Stimulated activated naive CD4-positive, alpha-beta T cell (primary cell): Measurements from ENCODE around the gene TLCD3A.
"Not testable (repeated sequence)": the region's sequence is repeated elsewhere in the genome, so short reads cannot be mapped to it uniquely, and the experiment has no call there.

Experiments used
- DNase-seq, 6 experiments: peaks; one replicate each; lab custom pipeline; 2025; lab: John Stamatoyannopoulos, UW

TLCD3A gene

GRCh38 chr17:732067-732901, at the start of gene TLCD3A:
Gene TLCD3A, plus strand, starts transcription at chr17:732596. Its CDS starts 52 bp downstream, at chr17:732648.
- DNase-seq: peak; percentile 3 to 41 (median 22)

- DNase-seq: no peak
These were observed 49.4 kb upstream of the TLCD3A start for GRCh38 chr17:683040-683439.

- DNase-seq: no peak
These were observed 48.7 kb upstream of the TLCD3A start for GRCh38 chr17:683499-684254.

- DNase-seq: no peak
These were observed 47.4 kb upstream of the TLCD3A start for GRCh38 chr17:685006-685405.

GRCh38 chr17:688100-688989, 44.1 kb upstream of the TLCD3A start:
- peak in 2 of 6 experiments; percentile 4 to 18 for DNase-seq

- no peak for DNase-seq
These were observed 42.7 kb upstream of the TLCD3A start for GRCh38 chr17:689556-690275.

- DNase-seq: no peak
These were observed 42.0 kb upstream of the TLCD3A start for GRCh38 chr17:690361-690760.

GRCh38 chr17:691423-691822, 41.0 kb upstream of the TLCD3A start:
- DNase-seq: no peak

- no peak for DNase-seq
These were observed 40.3 kb upstream of the TLCD3A start for GRCh38 chr17:692116-692515.

GRCh38 chr17:693791-694638, 38.4 kb upstream of the TLCD3A start:
- no peak for DNase-seq

GRCh38 chr17:696369-696768, 36.0 kb upstream of the TLCD3A start:
- no peak for DNase-seq

- no peak for DNase-seq
These were observed 34.7 kb upstream of the TLCD3A start for GRCh38 chr17:697682-698081.

- not testable (repeated sequence) for DNase-seq
These were observed 34.3 kb upstream of the TLCD3A start for GRCh38 chr17:698096-698495.

- DNase-seq: no peak
These were observed 33.1 kb upstream of the TLCD3A start for GRCh38 chr17:699345-699744.

- peak in 3 of 6 experiments; percentile 18 to 65 (median 64) for DNase-seq
These were observed 31.8 kb upstream of the TLCD3A start for GRCh38 chr17:700504-701094.

GRCh38 chr17:703081-703875, 29.1 kb upstream of the TLCD3A start:
- no peak for DNase-seq

GRCh38 chr17:704111-704864, 28.1 kb upstream of the TLCD3A start:
- DNase-seq: no peak

- DNase-seq: no peak
These were observed 27.4 kb upstream of the TLCD3A start for GRCh38 chr17:705011-705410.

GRCh38 chr17:705863-706262, 26.5 kb upstream of the TLCD3A start:
- DNase-seq: no peak
